GM23248 (cell line): Measurements from ENCODE around the gene CDH6.

Experiments
- EZH2 ChIP-seq: fragments of 200-600 bp; sonication (generic); IDR thresholded peaks from 2 replicates; pipeline ENCODE4 v1.6.1; 2018; ENCODE audit warnings: antibody characterized with exemption, mild to moderate bottlenecking; ENCODE audit not compliant: insufficient read depth, poor library complexity, severe bottlenecking
- EZH2phosphoT487 ChIP-seq: fragments of 200-600 bp; sonication (generic); IDR thresholded peaks from 2 replicates; pipeline ENCODE4 v1.6.1; 2018; ENCODE audit warnings: antibody characterized with exemption, moderate library complexity, mild to moderate bottlenecking, low read depth; ENCODE audit not compliant: insufficient read depth

DNA sequence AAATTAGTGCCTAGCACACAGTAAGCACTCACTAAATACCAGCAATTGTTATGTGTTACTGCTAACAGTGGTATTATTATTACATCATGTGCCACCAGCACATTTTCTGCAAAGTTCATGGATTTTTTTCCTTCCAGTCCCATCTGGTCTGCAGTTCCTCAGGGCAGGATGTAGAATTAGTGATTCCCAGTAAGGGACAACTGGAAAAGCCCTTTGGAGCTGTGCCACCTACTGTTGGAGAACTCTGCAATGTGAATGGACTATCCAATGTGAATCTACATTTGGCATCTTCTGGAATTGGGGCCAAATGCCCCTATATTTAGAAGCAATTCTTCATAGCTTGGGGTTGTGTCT lies 154.0 kb downstream of the CDH6 start:
- no peak for TF ChIP-seq EZH2
- TF ChIP-seq EZH2phosphoT487, result no peak
